HG03354 (cell line): Measurements from ENCODE around the gene FLNB.
"Not testable (repeated sequence)": the region's sequence is repeated elsewhere in the genome, so short reads cannot be mapped to it uniquely, and the experiment has no call there.

Experiments used
- ATAC-seq: cut with Tn5 transposase; IDR thresholded peaks from one replicate; pipeline ENCODE4 v1.9.1; 2021; ENCODE audit warnings: mild to moderate bottlenecking; ENCODE audit not compliant: unreplicated experiment, poor library complexity, severe bottlenecking

FLNB gene

DNA sequence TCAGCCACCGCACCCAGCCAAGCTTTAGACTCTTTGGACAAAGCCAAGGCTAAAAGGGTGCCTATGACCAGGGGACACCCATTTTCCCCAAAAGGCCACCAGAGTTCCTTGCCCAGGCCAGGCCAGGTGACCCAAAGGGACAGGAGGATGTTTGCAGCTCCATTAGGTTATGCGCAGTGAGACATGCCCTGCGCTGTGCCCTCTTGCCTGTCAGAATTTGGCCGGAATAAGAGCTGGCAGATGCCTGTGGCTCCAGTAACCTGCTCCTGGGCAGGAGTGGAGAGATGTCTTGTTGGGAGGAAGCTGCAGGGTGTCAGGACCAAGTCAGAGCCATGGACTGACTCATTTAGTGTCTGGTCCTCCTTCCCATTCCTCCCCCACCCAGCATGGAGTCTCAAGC, 182.1 kb downstream of the FLNB start:
- no peak for ATAC-seq

DNA sequence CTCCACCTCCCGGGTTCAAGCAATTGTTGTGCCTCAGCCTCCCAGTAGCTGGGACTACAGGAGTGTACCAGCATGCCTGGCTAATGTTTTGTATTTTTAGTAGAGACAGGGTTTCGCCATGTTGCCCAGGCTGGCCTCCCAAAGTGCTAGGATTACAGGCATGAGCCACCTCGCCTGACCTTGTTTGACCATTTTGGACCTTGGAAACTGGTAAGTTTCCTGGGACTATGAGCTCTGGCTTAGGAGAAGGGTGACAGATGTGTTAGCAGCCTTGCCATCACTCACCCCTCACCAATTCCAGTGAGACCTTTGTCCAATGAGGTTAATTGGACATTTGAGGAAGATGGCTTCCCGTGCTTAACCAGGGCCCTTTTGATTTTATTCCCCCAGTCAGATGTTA, 182.7 kb downstream of the FLNB start:
- ATAC-seq: no peak

DNA sequence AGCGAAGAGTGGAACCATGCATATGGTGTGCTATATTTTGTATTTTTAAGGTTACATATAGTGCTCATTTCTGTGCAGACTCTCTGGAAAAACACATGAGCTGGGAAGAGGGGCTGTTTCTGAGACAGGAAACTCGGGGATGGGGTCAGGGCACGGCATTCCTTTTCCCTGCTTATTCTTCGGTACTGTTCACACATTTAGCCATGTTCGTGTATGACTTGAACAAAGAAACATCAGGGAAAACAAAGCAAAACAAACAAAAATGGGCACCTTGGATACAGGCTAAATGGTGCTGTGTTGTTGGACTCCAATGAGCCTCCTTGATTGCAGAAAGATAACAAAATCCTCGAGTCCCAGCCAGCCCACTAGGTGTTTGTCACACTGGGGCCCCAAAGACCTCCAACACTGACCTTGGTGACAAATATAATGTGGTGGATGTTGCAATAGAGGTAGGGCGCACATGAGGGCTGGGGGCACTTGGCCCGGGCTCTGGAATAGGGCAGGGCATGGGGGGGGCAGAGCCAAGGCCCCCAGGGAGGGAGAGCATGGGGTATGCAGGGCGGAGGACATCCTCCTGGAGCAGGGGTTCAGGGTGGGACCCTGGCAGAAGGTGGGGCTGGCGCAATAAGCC, 183.3 kb downstream of the FLNB start:
- no peak for ATAC-seq

DNA sequence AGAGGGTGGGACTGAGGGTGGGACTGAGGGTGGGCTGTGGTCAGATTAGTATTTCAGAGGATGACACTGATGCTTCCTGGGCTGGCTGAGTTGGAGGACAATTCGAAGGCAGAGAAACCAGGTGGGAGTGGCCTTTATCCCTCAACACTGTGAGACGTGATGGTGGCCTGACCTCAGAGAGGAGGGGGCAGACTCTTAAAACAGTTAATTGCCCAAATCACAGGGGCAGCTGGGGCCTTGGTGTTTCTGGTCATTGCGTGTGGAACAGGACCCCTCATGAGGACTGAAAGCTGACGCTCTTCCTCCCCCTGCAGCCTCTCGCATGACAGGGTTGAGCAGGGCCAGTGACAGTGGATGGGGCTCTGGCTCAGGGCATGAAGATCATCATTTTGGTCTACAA, 183.8 kb downstream of the FLNB start:
- no peak for ATAC-seq

DNA sequence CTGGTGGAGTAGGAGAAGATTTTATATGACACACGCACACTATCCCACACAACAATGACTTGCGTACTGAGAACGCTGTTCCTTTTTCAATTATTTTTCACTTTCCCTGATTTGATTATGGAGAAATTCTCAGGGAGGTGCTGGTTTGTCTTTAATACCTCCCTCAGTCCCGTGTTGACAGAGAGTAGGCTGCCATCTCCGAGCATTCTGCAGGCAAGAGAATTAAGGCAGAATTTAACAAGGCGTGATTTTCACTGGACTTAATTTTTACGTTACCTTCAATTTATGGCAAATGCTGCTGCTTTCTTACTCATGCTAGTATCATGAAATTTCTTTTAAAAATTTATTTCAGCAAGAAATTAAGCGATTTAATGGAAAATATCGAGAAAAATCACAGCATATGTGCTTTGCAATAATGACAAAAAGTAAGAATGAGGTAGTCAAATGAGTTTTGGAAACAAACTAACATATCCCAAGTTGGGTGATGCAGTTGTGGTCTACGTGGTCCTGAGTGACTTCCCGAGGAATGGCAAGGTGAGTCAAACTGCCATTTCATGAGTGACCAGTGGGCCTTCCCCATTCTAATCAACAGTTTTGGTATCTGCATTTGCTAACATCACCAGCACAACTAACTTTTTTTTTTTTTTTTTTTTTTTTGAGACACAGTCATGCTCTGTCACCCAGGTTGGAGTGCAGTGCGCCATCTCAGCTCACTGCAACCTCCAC, 185.6 kb downstream of the FLNB start:
- no peak for ATAC-seq

DNA sequence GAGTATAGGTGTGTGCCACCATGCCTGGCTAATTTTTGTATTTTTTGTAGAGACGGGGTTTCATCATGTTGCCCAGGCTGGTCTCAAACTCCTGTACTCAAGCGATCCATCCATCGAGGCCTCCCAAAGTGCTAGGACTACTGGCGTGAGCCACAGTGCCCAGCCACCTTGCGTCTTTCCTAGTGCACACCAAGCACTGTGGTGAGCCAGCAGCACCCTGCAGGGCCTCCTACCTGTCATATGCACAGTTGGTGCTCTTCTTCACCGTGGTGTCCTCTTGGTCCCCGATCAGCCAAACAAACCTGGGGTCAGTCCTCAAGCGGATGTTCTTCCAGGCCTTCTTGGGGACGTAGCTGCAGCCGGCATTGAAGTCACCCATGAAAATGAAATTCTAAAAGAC, 189.4 kb downstream of the FLNB start:
- no peak for ATAC-seq

DNA sequence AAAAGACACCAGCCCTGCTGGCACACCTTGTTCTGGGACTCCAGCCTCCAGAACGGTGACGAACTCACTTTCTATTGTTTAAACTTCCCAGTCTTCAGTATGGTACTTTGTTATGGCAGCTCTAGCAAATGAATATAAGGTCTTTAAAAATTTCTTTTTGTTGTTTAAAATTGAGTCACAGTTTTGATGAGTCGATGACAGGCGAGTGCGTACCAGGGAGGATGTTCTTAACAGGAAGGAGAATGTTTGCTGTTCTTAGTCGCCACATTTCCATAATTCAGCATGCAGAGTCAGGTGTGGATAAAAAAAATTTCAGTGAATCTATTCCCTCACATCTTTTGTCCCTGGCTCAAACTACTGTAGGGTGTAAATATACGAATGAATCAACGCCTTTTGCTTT, 190.1 kb downstream of the FLNB start:
- no peak for ATAC-seq

DNA sequence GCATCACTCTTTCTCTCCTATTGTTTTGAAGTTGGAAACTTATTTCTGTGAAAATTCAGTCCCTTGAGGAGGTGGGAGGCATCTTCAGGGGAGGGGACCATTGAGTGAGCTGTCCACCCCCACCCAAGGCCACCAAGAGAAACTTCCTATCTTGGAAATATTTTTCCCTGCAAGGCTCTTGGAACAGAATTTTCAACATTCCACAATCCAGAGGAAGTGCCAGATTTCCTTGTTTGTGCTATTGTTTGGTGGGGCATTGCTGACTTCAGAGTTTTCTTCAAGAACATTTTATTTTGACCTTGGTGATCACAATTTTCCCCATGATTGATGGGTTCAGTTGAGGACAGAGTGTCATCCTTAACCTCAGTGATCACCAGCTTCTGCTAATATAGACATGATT, 190.6 kb downstream of the FLNB start:
- ATAC-seq: no peak

DNA sequence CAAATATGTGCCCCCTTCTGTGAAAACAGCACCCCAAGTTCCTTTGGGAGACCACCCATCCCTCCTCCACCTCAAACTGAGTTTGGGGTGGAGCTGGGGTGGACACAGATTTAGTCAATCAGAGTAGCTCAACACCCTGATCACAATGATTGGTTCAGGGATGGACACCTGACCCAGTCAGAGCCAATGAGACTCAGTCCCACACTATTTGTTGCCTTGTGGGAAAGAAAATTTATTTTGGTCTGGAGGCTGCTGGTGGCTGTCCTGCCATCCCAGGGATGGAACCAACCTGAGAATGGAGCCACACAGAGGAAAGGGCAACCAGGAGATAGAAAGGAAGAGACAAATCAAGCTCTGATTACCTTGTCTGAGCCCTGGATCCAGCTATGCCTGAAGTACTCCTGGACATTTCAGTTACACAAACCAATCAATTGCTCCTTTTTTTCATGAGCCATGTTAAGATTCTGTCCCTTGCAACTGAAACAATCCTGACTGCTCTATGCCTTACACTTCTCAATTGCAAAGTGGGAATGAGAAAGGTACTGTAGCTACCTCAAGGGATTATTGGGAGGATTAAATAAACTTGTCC, 192.0 kb downstream of the FLNB start:
- ATAC-seq: no peak

DNA sequence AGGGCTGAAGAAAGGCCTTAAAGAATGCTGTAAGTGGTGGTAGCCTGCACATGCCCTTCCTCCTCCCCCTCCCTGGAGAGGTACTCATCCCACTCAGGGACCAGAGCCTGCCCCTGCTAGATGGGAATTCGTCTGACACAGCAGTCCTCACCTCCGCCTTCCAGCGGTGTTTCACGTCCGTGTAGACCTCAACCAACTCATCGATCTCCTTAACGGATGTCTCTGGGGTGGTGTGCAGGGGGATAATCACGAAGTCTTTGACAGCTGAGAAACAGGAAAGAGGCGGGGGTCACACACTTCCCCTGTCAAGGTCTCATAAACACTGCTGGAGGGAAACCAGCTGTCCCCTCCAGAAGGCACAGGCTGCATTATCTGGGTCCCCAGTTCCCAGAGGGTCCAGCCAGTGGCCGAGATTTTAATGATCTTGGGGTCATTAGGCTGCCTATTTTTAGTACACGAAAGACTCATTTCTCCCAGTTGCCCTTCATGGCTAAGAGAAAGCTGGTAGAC, 192.7 kb downstream of the FLNB start:
- ATAC-seq: no peak

DNA sequence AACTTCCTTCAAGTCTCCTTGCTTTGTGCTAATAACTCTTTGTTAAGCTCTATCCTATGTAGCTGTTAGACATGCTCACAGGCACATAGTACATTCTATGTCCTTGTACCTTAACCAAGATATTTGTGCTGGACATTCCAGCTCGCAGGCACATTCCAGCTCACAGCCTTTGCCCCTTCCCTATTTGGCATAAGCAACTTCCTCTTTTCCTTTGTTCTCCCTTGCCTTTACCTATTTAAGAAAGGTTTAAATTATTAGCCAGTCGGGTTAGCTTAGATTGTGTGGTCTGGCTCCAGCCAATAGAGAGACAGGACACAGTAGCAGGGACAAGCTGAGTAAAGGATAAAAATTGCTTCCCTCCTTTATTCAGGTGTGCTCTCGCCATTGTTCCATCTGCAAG, 193.2 kb downstream of the FLNB start:
- ATAC-seq: not testable (repeated sequence)

DNA sequence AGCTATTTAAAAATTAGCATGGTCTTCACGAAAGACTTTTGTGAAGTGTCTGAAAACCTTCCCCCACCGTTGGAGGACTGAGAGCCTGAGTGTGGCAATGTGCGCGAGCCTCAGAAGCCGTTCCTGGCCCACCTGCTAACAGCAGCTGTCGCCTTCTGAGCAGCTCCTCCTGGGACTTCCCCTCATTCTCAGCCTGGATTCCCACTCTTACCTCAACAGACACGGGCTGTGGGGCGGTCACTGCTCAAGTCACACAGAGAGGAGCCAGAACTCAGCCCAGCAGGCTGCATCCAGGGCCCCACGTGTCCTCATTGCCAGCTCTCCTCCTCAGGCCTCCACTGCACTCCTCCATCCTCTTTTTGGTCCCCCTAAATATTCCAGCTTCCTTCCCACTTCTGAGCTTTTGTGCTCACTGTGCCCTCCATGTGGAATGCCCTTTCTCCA, 194.7 kb downstream of the FLNB start:
- peak; percentile 69 for ATAC-seq

DNA sequence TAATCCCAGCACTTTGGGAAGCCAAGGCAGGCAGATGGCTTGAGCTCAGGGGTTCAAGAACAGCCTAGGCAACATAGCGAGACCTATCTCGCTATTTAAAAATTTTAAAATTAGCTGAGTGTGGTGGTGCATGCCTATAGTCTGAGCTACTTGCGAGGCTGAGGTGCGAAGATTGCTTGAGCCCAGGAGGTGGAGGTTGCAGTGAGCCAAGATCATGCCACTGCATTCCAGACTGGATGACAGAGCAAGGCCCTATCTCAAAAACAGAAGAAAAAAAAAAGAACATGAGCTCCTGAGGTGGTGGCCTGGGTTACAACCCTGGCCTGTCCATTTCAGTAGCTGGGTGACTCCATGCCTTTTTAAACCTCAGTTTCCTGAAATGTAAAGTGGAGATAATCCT, 195.3 kb downstream of the FLNB start:
- ATAC-seq: no peak

DNA sequence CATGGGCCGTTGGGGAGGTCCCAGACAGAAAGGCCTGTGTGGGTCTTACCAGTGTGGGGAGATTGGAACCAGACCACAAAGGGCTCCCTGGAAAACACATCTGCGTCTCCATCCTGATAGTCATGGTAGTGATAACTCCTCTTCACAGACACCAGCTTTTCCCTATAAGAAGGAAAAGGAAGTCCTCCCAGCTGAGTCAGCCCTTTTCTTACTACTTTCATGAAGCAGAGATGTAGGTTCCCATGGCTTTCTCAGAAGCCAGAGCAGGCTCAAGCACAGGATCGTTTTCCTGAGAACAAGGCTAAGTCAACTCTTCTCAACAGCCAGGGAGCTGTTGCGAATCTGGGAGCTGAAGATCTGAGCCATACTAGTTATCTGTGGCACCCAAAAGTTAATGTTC, 196.5 kb downstream of the FLNB start:
- no peak for ATAC-seq

DNA sequence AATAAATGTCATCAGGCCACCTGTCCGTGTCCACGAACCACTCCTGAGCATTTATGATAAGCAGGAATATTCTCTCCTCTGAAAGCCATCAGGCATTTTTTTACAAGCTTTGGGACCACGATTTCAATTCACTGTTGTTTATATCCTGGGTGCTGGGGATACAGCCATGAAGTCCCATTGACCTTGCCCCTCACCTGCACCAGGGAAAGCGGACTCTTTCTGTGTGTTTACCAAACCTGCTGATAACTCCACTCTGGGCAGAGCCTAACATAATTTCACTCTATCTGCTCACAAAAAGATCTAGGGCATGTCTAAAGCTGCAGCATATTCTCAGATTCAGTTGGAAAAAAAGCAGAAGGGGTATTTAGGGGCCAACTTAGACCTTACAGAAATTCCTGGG, 197.8 kb downstream of the FLNB start:
- no peak for ATAC-seq

DNA sequence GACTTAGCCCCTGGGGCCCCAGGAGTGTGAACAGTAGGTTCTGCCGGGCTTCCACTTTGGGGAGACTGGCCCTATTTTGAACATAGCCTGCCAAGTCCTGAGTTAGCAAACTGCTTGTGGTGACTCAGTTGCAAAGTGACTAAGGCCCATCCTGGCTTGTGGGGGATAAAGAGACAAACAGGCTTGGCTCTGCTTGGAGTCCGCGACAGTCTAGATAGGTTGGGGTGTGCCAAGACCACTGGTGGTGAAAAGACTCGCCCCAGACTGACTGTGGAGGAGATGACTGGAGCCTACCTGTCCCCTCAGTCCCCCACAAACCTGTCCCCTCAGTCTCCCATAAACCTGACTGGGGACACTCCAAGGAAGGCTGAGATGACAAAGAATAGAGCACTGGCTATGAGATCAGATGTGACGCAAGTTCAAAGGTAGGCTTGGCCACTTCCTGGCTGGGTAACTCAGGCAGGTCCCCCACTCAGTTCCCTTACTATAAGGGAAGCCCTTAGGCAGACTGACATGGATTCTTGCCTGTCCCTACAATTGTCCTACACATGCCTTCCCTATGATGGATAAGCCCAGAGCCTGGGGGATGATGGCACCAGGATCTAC, 198.3 kb downstream of the FLNB start:
- ATAC-seq: no peak

DNA sequence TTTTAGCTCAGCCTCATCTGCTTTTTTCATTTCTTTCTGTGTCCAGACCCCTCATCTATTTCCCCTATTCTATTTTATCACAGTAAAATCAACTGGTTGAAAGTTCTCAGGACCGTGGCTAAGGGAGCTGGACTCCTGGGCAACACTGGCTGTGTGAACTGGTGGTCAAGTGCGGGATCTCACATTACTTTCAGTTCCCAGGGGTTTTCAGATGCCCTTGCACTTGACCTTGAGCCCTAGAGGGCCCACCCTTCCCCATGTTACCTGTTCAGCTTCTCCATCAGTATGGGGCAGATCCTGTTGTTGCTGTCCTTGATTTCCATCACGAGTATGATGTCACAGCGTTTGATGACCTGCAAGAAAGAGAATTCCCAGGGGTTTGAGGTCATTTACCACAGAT, 199.7 kb downstream of the FLNB start:
- ATAC-seq: no peak

DNA sequence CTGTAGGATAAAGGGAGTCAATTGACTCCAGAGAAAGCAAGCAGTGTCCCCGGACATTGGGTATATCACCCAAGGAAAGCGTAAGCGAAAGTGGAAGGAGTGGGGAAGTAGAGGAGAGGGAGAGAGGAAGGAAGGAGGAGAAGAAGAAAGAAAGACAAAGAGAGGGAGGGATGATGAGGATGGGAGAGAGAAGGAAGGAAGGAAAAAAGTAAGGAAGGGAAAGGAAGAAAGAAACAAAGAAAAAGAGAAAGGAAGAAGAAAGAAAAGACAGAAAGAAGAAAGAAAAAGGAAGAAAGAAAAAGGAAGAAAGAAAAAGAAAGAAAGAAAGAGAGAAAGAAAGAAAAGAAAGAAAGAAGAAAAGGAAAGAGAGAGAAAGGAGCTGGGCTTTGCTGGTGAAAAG, 201.7 kb downstream of the FLNB start:
- ATAC-seq: no peak

DNA sequence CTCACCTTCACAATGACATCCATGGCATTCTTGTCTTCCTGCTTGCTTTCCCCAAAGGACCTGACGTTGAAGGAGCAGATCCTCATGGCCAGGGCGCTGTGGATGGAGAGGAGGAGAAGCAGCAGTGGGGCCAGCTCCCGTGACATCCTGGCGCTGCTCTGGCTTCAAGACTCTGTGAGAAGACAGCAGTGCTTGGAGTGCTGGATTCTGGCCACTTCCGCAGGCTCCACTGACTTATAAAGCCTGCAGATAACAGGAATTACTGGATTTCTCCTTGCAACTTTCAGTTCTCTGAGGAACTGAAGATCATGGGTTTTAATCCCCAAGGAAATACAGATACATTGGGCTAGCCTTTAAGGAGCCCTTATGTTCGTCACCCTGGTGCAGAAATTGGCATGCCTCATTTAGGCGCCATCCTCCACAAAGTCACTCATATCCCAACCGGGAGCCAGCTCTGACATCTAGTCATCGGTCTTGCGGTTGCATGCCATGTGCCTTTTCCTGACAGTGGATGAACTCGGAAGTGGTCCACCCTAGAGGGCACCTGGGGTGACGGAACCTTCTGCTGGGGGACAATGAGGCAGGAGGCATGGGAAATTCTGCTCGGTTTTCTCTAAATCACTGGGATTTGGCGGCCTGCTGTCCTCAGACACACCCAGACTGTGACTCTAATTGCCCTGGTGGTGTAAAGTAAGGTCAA, 202.7 kb downstream of the FLNB start, which contains the start of gene DNASE1L3:
DNASE1L3 (minus strand) TSS at position 212 of the 700 bp plus-strand sequence; CDS start at position 146, 66 bp downstream.
- ATAC-seq: no peak
